Panc1 (cell line): ENCODE results near the gene CYP27A1.

Experiments
- CTCF ChIP-seq: fragments of 450-650 bp; IDR thresholded peaks from 2 replicates; pipeline ENCODE4 v1.5.1; 2017; ENCODE audit warnings: mild to moderate bottlenecking
- POLR2AphosphoS5 ChIP-seq: IDR thresholded peaks from 2 replicates; pipeline ENCODE4 v1.6.1; 2012; ENCODE audit warnings: mild to moderate bottlenecking, low read depth, low read length, moderate library complexity

GRCh38 chr2:218849721-218850120 is 67.8 kb downstream of the CYP27A1 start:
- no peak for TF ChIP-seq CTCF
- no peak for TF ChIP-seq POLR2AphosphoS5
